Measurements from ENCODE around the gene OAF.

DNA sequence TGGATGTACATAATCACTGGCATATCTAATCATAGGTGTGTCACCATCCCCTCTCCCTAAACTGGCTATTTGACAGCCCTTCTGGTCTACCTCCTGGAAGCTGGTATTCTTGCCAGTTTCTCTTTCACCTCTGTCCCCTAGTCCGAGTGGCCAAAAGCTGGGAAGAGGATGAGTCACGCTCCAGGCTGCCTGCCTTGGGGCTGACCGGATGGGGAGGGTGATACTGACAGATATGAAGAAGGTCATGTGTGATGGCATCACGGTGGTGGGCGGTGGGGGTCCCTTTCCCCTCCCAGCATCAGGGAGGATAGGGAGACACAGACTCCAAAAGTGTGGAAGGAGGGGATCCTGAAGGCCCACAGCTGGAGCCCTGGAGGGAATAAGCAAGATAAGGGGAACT lies 4.8 kb downstream of the OAF start:
- TF ChIP-seq, protein P1, sequence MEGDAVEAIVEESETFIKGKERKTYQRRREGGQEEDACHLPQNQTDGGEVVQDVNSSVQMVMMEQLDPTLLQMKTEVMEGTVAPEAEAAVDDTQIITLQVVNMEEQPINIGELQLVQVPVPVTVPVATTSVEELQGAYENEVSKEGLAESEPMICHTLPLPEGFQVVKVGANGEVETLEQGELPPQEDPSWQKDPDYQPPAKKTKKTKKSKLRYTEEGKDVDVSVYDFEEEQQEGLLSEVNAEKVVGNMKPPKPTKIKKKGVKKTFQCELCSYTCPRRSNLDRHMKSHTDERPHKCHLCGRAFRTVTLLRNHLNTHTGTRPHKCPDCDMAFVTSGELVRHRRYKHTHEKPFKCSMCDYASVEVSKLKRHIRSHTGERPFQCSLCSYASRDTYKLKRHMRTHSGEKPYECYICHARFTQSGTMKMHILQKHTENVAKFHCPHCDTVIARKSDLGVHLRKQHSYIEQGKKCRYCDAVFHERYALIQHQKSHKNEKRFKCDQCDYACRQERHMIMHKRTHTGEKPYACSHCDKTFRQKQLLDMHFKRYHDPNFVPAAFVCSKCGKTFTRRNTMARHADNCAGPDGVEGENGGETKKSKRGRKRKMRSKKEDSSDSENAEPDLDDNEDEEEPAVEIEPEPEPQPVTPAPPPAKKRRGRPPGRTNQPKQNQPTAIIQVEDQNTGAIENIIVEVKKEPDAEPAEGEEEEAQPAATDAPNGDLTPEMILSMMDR (IDR thresholded peaks at IDR 0.05; ENCODE audit: control extremely low read depth in 1 of 3, insufficient read depth in 1 of 3, low read depth in 1 of 3, low read length in 3 of 3), result no peak
- TF ChIP-seq, protein P2, sequence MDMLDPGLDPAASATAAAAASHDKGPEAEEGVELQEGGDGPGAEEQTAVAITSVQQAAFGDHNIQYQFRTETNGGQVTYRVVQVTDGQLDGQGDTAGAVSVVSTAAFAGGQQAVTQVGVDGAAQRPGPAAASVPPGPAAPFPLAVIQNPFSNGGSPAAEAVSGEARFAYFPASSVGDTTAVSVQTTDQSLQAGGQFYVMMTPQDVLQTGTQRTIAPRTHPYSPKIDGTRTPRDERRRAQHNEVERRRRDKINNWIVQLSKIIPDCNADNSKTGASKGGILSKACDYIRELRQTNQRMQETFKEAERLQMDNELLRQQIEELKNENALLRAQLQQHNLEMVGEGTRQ (IDR thresholded peaks at IDR 0.05; ENCODE audit: low read length), result no peak
- TF ChIP-seq JUN (IDR thresholded peaks at IDR 0.05; ENCODE audit: low read depth, low read length), result no peak
- TF ChIP-seq YY1 (IDR thresholded peaks at IDR 0.05; ENCODE audit: low read depth, low read length), result no peak
- no peak for TF ChIP-seq POLR2A (IDR thresholded peaks at IDR 0.05; ENCODE audit: control extremely low read depth in 1 of 2, low read depth in 2 of 2, low read length in 2 of 2)
- TF ChIP-seq, protein P3, sequence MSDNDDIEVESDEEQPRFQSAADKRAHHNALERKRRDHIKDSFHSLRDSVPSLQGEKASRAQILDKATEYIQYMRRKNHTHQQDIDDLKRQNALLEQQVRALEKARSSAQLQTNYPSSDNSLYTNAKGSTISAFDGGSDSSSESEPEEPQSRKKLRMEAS (IDR thresholded peaks at IDR 0.05), result no peak
- TF ChIP-seq SIN3A (conservative IDR thresholded peaks at IDR 0.05 in 1 of 2, IDR thresholded peaks at IDR 0.05 in 1 of 2; ENCODE audit: low read depth in 1 of 2, low read length in 2 of 2), result no peak
- TF ChIP-seq BRCA1 (IDR thresholded peaks at IDR 0.05; ENCODE audit: low read depth, low read length), result no peak
- no peak for TF ChIP-seq EZH2 (IDR thresholded peaks at IDR 0.05; ENCODE audit: low read depth, low read length, severe bottlenecking)
- no peak for TF ChIP-seq EP300 (IDR thresholded peaks at IDR 0.05; ENCODE audit: borderline replicate concordance in 1 of 2, low read depth in 2 of 2, low read length in 2 of 2)

Measured in H1 (cell line).